Activated CD8-positive, alpha-beta T cell treated with anti-CD3 and anti-CD28 coated beads, Interleukin-2, amount 10 ng/mL, durations not matched to agents 7 days and 5 days (primary cell): ENCODE results near the gene IL2RA. TPM values are rescaled to one million over a fixed set of nuclear protein-coding genes. Genes with fewer than 3 reads are reported as not detected.
A peak's percentile ranks its signal among the peaks of the same experiment; 100 is the strongest.

Source experiments
- ATAC-seq: fragments of 150-1000 bp; cut with Tn5 transposase; one replicate; pipeline ENCODE4 v1.10.0; 2021; ENCODE audit warnings: moderate library complexity
- CTCF ChIA-PET: fragments of 350-600 bp; sonication (Branson Sonifier 250); formaldehyde crosslinking; loops from one replicate; lab custom pipeline; 2021; ENCODE audit warnings: antibody characterized with exemption; lab: Charles Lee
- POLR2A ChIA-PET: fragments of 350-600 bp; sonication (Branson Sonifier 250); formaldehyde crosslinking; loops from one replicate; lab custom pipeline; 2021; ENCODE audit warnings: antibody characterized with exemption; lab: Charles Lee
- DNase-seq: peaks from one replicate; pipeline ENCODE4 v3.0.0-alpha.2; 2020
- H3K27ac Mint-ChIP-seq: one replicate; pipeline ENCODE4 v1.8.0; 2021; ENCODE audit warnings: mild to moderate bottlenecking, mixed read lengths
- H3K27me3 Mint-ChIP-seq: one replicate; pipeline ENCODE4 v1.8.0; 2021; ENCODE audit warnings: low read depth, mixed read lengths
- H3K36me3 Mint-ChIP-seq: one replicate; pipeline ENCODE4 v1.8.0; 2021; ENCODE audit warnings: low read depth, mixed read lengths
- H3K4me1 Mint-ChIP-seq: one replicate; pipeline ENCODE4 v1.8.0; 2021; ENCODE audit warnings: low read depth, mixed read lengths
- H3K4me3 Mint-ChIP-seq: one replicate; pipeline ENCODE4 v1.8.0; 2021; ENCODE audit warnings: mild to moderate bottlenecking, mixed read lengths
- H3K9me3 Mint-ChIP-seq: one replicate; pipeline ENCODE4 v1.8.0; 2022; ENCODE audit warnings: mixed read lengths; ENCODE audit not compliant: insufficient read depth
- total RNA-seq, 2 experiments: library from RNA; stranded (reverse); gene quantifications; one replicate each; pipeline ENCODE4 v1.2.3, GENCODE V29; 2021

IL2RA gene
- total RNA-seq, 2 experiments from 2014 or later: 174 to 177 TPM

GRCh38 chr10:6014241-6014761, 47.9 kb downstream of the IL2RA start:
- H3K27ac Mint-ChIP-seq: peak overlapping the region; percentile 97

GRCh38 chr10:6013413-6014192, 48.6 kb downstream of the IL2RA start:
- H3K27ac Mint-ChIP-seq: peak overlapping the region; percentile 97
- POLR2A ChIA-PET: interaction anchor here (0.6 to 3.3 kb wide), 9 partner anchors 32 to 575 kb away, joined by 3 to 14 read pairs (median 4); partner anchors contain the start of gene IL2RA
- H3K4me3 Mint-ChIP-seq: no peak overlapping the region
- H3K36me3 Mint-ChIP-seq: peaks cover 72% of the 10 kb centered on the region
- H3K4me1 Mint-ChIP-seq: peaks cover 41% of the 10 kb centered on the region
- DNase-seq (peak; percentile 13), ATAC-seq (no peak)
- H3K27me3 Mint-ChIP-seq: no peaks in the 10 kb centered on the region
- CTCF ChIA-PET: interaction anchor here (0.7 to 4.1 kb wide), 37 partner anchors 9 to 395 kb away, joined by 3 to 55 read pairs (median 6); partner anchors contain the start of genes IL15RA, IL2RA and PFKFB3
- H3K9me3 Mint-ChIP-seq: no peaks in the 10 kb centered on the region

More at GRCh38 chr10:6014241-6014761, 47.9 kb downstream of the IL2RA start:
- Mint-ChIP-seq H3K36me3 (peaks cover 76% of the 10 kb centered on the region), H3K4me1 (peaks cover 48% of the 10 kb centered on the region), H3K9me3 (no peaks in the 10 kb centered on the region), H3K4me3 (peak overlapping the region; percentile 19), H3K27me3 (no peaks in the 10 kb centered on the region)
- ChIA-PET POLR2A (interaction anchor here (0.6 to 3.3 kb wide), 7 partner anchors 32 to 221 kb away, joined by 3 to 14 read pairs (median 3); partner anchors contain the start of gene IL2RA), CTCF (interaction anchor here (0.7 to 4.1 kb wide), 40 partner anchors 9 to 394 kb away, joined by 3 to 55 read pairs (median 6); partner anchors contain the start of genes IL15RA and IL2RA)
- peak; percentile 81 for ATAC-seq
- peak; percentile 78 for DNase-seq

GRCh38 chr10:6012121-6012905, 49.9 kb downstream of the IL2RA start:
- ChIA-PET POLR2A (interaction anchor here (1.5 kb wide), 1 partner anchor 36 kb away, joined by 4 read pairs; no protein-coding TSS in a partner anchor), CTCF (interaction anchor here (2.4 to 4.1 kb wide), 5 partner anchors 18 to 75 kb away, joined by 16 to 55 read pairs (median 20); no protein-coding TSS in a partner anchor)
- peaks cover 67% of the 10 kb centered on the region for H3K36me3 Mint-ChIP-seq
- peak overlapping the region; percentile 18 for H3K27ac Mint-ChIP-seq
- H3K27me3 Mint-ChIP-seq: no peaks in the 10 kb centered on the region
- H3K4me3 Mint-ChIP-seq: no peak overlapping the region
- peaks cover 34% of the 10 kb centered on the region for H3K4me1 Mint-ChIP-seq
- peak; percentile 21 for DNase-seq
- no peak for ATAC-seq
- no peaks in the 10 kb centered on the region for H3K9me3 Mint-ChIP-seq

GRCh38 chr10:6011558-6011957, 50.6 kb downstream of the IL2RA start:
- H3K27ac Mint-ChIP-seq: no peak overlapping the region

GRCh38 chr10:6010569-6010968, 51.6 kb downstream of the IL2RA start:
- DNase-seq (no peak), ATAC-seq (no peak)
- ChIA-PET CTCF (interaction anchor here (1.0 to 1.5 kb wide), 4 partner anchors 19 to 79 kb away, joined by 3 to 6 read pairs (median 3); no protein-coding TSS in a partner anchor), POLR2A (no interaction called here)
- no peaks in the 10 kb centered on the region for H3K9me3 Mint-ChIP-seq
- no peak overlapping the region for H3K4me3 Mint-ChIP-seq
- H3K36me3 Mint-ChIP-seq: peaks cover 56% of the 10 kb centered on the region
- peaks cover 20% of the 10 kb centered on the region for H3K4me1 Mint-ChIP-seq
- no peak overlapping the region for H3K27ac Mint-ChIP-seq
- no peaks in the 10 kb centered on the region for H3K27me3 Mint-ChIP-seq

More at GRCh38 chr10:6011558-6011957, 50.6 kb downstream of the IL2RA start:
- no peaks in the 10 kb centered on the region for H3K9me3 Mint-ChIP-seq
- H3K36me3 Mint-ChIP-seq: peaks cover 64% of the 10 kb centered on the region
- CTCF ChIA-PET: interaction anchor here (1.1 to 4.1 kb wide), 4 partner anchors 20 to 75 kb away, joined by 3 to 55 read pairs (median 4); no protein-coding TSS in a partner anchor
- H3K4me1 Mint-ChIP-seq: peaks cover 28% of the 10 kb centered on the region
- no peak overlapping the region for H3K4me3 Mint-ChIP-seq
- H3K27me3 Mint-ChIP-seq: no peaks in the 10 kb centered on the region
- POLR2A ChIA-PET: no interaction called here
- ATAC-seq (no peak), DNase-seq (peak; percentile 19)

GRCh38 chr10:6009961-6010360, 52.2 kb downstream of the IL2RA start:
- CTCF ChIA-PET: interaction anchor here (1.0 to 1.5 kb wide), 3 partner anchors 34 to 80 kb away, joined by 3 to 6 read pairs (median 3); no protein-coding TSS in a partner anchor
- H3K4me3 Mint-ChIP-seq: no peak overlapping the region
- no peaks in the 10 kb centered on the region for H3K27me3 Mint-ChIP-seq
- DNase-seq (peak; percentile 4), ATAC-seq (no peak)
- peaks cover 50% of the 10 kb centered on the region for H3K36me3 Mint-ChIP-seq
- H3K9me3 Mint-ChIP-seq: no peaks in the 10 kb centered on the region
- POLR2A ChIA-PET: no interaction called here
- peaks cover 14% of the 10 kb centered on the region for H3K4me1 Mint-ChIP-seq
- H3K27ac Mint-ChIP-seq: no peak overlapping the region

GRCh38 chr10:6009150-6009549, 53.0 kb downstream of the IL2RA start:
- CTCF ChIA-PET: no interaction called here
- POLR2A ChIA-PET: no interaction called here
- H3K27ac Mint-ChIP-seq: no peak overlapping the region
- H3K9me3 Mint-ChIP-seq: no peaks in the 10 kb centered on the region
- peaks cover 8% of the 10 kb centered on the region for H3K4me1 Mint-ChIP-seq
- ATAC-seq (no peak), DNase-seq (peak; percentile 10)
- no peaks in the 10 kb centered on the region for H3K27me3 Mint-ChIP-seq
- peaks cover 43% of the 10 kb centered on the region for H3K36me3 Mint-ChIP-seq
- no peak overlapping the region for H3K4me3 Mint-ChIP-seq

GRCh38 chr10:6008497-6009142, 53.5 kb downstream of the IL2RA start:
- ChIA-PET CTCF (no interaction called here), POLR2A (no interaction called here)
- Mint-ChIP-seq H3K27ac (no peak overlapping the region), H3K9me3 (no peaks in the 10 kb centered on the region), H3K4me3 (no peak overlapping the region), H3K36me3 (peaks cover 39% of the 10 kb centered on the region), H3K4me1 (peaks cover 7% of the 10 kb centered on the region), H3K27me3 (no peaks in the 10 kb centered on the region)
- peak; percentile 17 for DNase-seq
- no peak for ATAC-seq

GRCh38 chr10:6006991-6007390, 55.2 kb downstream of the IL2RA start:
- Mint-ChIP-seq H3K27me3 (no peaks in the 10 kb centered on the region), H3K27ac (no peak overlapping the region), H3K36me3 (peaks cover 26% of the 10 kb centered on the region), H3K4me3 (no peak overlapping the region), H3K9me3 (no peaks in the 10 kb centered on the region), H3K4me1 (peaks cover 16% of the 10 kb centered on the region)
- no peak for ATAC-seq
- CTCF ChIA-PET: interaction anchor here (1.0 kb wide), 2 partner anchors 13 to 37 kb away, joined by 4 to 5 read pairs; no protein-coding TSS in a partner anchor
- POLR2A ChIA-PET: interaction anchor here (0.7 kb wide), 1 partner anchor 35 kb away, joined by 3 read pairs; no protein-coding TSS in a partner anchor
- DNase-seq: peak; percentile 3

- no peak overlapping the region for H3K27ac Mint-ChIP-seq
- H3K36me3 Mint-ChIP-seq: peaks cover 21% of the 10 kb centered on the region
- DNase-seq (peak; percentile 5), ATAC-seq (no peak)
- no peak overlapping the region for H3K4me3 Mint-ChIP-seq
- ChIA-PET CTCF (interaction anchor here (1.0 kb wide), 2 partner anchors 13 to 36 kb away, joined by 4 to 5 read pairs; no protein-coding TSS in a partner anchor), POLR2A (no interaction called here)
- peaks cover 19% of the 10 kb centered on the region for H3K4me1 Mint-ChIP-seq
- no peaks in the 10 kb centered on the region for H3K27me3 Mint-ChIP-seq
- H3K9me3 Mint-ChIP-seq: no peaks in the 10 kb centered on the region
Measured at GRCh38 chr10:6006546-6006945, 55.6 kb downstream of the IL2RA start.
